IPS DF 19.7 (cell line): ENCODE data around the gene IL12A.

Source experiments
- DNase-seq: peaks from one replicate; pipeline ENCODE4 v3.0.0-alpha.2; 2013; ENCODE audit warnings: low read depth, low spot score

IL12A gene

GRCh38 chr3:160027541-160028195, 39.0 kb downstream of the IL12A start:
- DNase-seq = no peak

- no peak for DNase-seq
Observed at GRCh38 chr3:160035757-160036156, 47.1 kb downstream of the IL12A start.

DNA sequence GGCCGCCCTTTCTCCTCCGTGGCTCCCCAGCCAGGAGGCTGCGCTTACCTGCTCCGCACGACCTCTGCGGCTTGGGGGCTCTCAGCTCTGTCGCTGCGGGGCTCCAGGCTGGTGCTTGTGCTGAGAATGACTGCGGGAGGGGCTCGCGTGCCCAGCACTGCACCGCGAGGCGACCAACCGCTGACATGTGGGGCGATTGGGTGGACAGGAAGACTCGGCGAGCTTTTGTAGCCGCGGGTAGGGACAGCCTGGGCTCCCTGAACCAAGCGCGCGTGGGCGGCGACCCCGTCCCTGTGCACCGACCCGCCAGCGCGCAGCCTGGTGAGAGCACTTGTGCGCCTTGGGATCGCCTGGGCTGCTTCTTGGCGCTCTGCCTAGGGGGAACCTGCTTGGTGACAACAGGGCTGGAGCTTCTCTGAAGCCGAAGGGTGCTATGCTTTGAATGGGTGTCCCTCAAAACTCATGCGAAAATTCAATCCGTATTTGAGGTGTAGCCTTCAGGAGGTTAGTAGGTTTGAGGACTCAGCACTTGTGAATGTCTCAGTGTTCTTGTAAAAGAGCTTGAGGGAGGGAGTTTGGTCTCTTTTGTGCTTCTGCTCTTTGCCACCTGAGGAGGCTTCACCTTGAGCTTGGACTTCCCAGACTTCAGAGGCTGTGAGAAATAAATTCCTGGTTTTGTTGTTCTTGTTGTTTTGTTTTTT, 50.4 kb downstream of the IL12A start:
- no peak for DNase-seq

DNA sequence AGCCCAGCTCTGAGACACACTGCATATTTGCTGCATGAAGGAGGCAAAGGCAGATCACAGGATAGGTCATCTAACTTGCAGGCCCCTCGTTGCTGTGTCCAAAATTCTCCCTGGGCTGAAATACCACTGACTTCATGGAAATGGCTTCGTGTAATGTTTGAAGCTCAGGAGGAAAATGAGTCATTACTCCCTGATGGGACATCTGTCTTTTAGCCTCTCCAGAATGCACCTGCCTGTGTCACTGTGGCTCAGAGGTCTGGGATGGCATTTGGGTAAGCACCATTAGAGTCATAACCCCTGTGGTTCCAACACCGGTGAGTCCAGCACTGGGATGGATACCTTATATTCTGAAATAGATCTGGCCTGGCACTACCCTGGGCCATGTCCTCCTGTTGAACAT, 51.5 kb downstream of the IL12A start:
- DNase-seq = no peak

GRCh38 chr3:160041465-160041864, 52.8 kb downstream of the IL12A start:
- no peak for DNase-seq

- DNase-seq = no peak
Observed at GRCh38 chr3:160044121-160044520, 55.5 kb downstream of the IL12A start.
